Body of pancreas (tissue), 4 donors: ENCODE results near the gene TNFAIP8.
"Not testable (repeated sequence)": the region's sequence is repeated elsewhere in the genome, so short reads cannot be mapped to it uniquely, and the experiment has no call there.

Experiments
- CTCF ChIP-seq, 7 experiments: fragments of 450-650 bp in 4 of 7; fragments of 200-600 bp in 3 of 7; sonication (generic) in 3 of 7; IDR thresholded peaks; one replicate each; pipeline ENCODE4 v1.5.1; 2016 to 2019; ENCODE audit warnings: antibody characterized with exemption in 7 of 7
- POLR2A ChIP-seq, 3 donors: fragments of 450-650 bp; IDR thresholded peaks; one replicate each; pipeline ENCODE4 v1.6.1; 2016; ENCODE audit warnings: antibody characterized with exemption in 3 of 3, mild to moderate bottlenecking in 2 of 3

DNA sequence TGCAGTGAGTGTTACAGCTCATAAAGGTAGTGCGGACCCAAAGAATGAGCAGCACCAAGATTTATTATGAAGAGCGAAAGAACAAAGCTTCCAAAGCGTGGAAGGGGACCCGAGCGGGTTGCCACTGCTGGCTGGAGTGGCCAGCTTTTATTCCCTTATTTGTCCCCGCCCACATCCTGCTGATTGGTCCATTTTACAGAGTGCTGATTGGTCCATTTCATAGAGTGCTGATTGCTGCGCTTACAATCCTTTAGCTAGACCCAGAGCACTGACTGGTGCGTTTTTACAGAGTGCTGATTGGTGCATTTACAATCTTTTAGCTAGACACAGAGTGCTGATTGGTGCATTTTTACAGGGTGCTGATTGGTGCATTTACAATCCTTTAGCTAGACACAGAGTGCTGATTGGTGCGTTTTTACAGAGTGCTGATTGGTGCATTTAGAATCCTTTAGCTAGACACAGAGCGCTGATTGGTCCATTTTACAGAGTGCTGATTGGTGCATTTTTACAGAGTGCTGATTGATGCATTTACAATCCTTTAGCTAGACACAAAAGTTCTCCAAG lies 76.9 kb downstream of the TNFAIP8 start:
- not testable (repeated sequence) for TF ChIP-seq CTCF, POLR2A (IDR thresholded peaks at IDR 0.05)
